GM18858 (cell line): ENCODE data around the gene SHC3.
"Not testable (repeated sequence)": the region's sequence is repeated elsewhere in the genome, so short reads cannot be mapped to it uniquely, and the experiment has no call there.

Experiments
- ATAC-seq: cut with Tn5 transposase; IDR thresholded peaks from one replicate; pipeline ENCODE4 v1.9.1; 2021; ENCODE audit not compliant: unreplicated experiment

Gene SHC3

GRCh38 chr9:89177944-89178829 is at the start of gene SHC3:
SHC3 (minus strand) TSS chr9:89178818; CDS start chr9:89178460, 358 bp downstream.
- no peak for ATAC-seq

GRCh38 chr9:89225991-89226471 is 47.4 kb upstream of the SHC3 start:
- no peak for ATAC-seq

DNA sequence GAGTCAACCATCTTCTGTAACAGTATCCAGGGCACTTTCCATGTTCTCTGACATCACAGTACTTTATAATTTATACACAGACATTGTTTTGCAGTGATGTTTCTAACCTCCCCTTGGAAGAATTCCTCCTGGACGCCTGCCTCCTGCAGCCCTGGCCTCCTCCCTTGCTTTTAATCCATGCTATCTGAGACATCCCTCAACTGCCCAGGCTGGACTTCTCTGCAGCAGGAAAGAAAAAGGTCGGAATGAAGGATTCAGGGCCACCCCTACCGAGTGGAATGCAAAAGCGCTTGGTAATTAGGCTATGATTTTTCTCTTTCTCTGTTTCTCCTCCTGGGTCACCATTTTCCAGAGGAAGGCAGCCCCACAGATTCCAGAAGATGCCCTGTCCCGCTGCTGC is 47.0 kb upstream of the SHC3 start:
- no peak for ATAC-seq

DNA sequence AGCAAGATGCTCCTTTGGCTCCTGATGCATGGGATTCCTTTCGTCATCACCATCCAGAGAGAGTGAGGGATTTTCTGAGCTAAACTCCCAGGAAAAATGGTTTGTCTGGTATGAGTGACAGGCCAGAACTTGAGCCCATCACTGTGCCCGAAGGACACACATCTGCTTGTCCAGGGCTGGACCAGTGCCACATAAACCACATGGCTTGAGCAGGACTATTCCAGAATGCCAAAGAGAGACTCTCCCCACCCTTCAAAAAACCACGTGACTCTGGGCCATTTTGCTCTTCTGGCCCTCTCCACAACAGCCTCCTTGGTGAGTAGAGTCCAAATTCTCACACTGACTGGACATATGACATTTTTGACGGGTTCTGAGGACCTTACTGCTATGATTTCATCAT is 46.4 kb upstream of the SHC3 start:
- no peak for ATAC-seq

DNA sequence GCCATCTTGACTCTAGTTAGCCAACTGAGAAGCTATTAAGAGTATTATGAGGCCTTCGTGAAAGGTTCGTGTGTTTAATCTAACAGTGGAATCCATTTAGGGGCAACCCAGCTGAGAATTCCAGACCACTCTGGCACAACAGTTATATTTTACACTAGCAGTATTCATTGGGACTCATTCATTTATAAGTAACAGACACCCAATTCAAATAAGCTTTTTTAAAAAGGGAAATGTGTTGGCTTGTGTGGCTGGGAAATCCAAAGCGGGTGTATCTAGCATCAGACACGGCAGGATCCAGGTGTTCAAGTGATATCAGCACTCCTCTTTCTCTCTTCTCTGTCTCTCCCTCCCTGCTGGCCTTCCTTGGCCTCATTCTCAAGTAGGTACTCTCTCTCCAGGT is 46.0 kb upstream of the SHC3 start:
- no peak for ATAC-seq

- ATAC-seq: no peak
Measured at GRCh38 chr9:89223396-89223977, 44.9 kb upstream of the SHC3 start.

GRCh38 chr9:89219637-89220036 is 41.0 kb upstream of the SHC3 start:
- ATAC-seq: no peak

DNA sequence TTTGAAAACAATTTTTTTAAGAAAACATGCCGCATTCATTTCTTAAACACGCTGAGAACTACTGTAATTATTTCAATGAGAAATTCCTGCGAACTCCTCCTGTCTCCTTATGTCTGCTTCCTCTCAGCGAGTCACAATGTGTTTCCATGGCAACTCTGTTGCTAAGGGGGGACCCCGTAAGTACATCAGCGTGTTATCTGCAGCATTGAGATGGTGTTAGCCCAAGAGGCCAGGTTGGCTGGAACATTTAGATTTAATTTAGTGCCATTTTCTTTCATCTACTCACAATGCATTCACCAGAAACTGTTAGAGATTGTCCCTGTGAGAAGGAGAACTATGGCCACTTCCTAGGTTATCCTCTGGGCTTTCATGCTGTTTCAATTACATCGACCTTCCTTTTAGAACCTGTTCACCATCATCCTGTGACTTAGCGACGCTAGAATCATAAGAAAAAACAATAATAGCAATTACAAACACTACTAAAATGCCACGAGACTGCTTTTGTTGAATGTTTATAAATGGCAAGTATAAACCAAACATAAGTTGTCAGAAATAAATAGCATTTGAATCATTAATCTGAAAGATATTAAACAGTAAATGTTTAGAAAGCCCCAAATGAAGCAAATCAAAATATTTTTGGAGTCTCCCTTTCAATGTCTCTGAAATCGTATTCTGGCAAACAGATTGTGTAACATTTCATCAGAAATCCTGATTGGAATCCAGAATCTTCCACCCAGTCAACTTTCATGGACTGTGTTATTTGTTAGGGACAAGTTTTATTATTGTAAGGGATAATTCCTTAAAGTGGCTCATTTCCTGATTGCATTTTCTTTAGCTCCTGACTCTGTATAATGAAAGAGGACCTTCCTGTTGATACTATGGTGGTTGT is 39.7 kb upstream of the SHC3 start:
- no peak for ATAC-seq

DNA sequence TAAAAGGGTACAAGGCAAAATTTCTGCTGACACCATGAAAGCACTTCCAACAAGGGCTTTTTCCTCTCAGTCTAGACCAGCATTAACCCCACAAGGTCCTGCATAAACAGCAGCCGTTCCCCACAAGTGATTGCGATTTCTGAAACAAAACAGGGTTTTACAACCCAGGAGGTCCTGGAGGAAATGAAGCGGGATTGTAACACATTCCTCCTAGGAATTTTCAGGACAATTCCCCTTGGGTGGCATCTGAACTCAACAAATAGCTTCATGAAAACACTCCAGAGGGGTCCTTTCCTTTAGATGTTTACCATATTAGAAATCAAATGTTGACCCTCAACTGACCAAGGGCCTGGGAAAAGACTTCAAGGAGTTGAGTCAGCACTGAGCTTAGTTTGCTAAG is 36.7 kb upstream of the SHC3 start:
- ATAC-seq: no peak

- no peak for ATAC-seq
Measured at GRCh38 chr9:89213396-89213880, 34.8 kb upstream of the SHC3 start.

DNA sequence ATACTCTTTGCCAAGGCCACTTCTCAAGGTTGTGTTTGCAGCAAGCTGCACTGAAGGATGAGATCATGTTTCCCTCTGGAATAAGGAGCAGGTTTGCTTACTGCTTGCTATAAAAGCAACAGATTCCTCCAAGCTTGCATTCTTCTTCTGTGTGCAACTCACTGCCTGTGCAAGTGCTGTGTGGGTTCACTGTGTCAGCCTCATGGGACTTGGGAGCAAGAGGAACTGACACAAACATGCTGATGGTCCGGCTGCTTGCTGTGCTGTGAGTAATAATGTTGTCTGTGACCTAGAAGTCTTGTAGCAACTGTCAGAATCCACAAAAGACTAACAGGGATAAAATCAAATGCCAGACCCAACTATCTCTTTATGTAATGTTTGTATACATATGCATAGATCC is 33.6 kb upstream of the SHC3 start:
- ATAC-seq: no peak

DNA sequence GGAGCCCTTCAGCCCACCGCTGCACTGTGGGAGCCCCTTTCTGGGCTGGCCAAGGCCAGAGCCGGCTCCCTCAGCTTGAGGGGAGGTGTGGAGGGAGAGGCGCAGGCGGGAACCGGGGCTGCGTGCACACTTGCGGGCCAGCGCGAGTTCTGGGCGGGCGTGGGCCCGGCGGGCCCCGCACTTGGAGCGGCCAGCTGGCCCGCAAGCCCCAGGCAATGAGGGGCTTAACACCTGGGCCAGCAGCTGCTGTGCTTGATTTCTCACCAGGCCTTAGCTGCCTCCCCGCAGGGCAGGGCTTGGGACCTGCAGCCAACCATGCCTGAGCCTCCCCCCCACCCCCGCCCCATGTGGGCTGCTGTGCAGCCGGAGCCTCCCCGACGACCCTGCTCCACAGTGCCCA is 30.7 kb upstream of the SHC3 start:
- ATAC-seq: not testable (repeated sequence)

GRCh38 chr9:89207026-89207425 is 28.4 kb upstream of the SHC3 start:
- ATAC-seq: no peak

DNA sequence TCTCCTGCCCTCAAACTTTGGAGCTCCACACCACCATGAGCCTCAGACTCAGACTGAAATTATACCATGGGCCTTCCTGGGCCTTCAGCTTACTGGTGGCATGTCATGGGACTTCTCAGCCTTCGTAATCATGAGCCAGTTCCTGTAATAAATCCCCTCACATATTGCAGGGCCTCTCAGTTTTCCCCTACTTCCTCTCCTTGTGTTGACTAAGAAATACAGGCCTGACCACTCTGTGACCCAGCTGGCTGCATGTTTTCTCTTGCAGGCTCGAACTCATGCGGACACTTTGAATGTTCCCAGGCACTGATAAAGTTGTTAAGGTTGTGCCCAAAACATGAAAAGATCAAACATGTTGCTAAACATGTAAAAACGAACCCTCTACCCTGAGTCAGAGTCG is 26.2 kb upstream of the SHC3 start:
- ATAC-seq: no peak

- ATAC-seq: no peak
Measured at GRCh38 chr9:89195131-89195797, 16.6 kb upstream of the SHC3 start.

- ATAC-seq: no peak
Measured at GRCh38 chr9:89194421-89195130, 16.0 kb upstream of the SHC3 start.

DNA sequence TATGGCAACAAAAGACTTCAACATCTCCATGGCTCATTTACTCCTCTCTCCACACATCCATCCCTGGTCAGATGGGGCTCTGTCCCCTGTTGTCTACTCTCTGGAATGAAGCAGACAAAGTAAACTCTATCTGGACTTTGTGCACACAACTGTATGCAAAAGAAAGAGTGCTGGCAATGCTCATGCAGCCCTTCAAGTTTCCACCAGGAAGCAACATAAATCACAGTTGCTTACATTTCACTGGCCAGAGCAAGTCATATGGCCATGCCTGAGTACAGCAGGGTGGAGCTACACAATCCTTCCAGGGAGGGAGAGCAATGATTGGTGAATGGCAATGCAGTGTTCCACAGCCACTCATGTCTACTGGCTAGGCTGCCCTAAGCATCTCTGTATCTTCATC is 12.4 kb upstream of the SHC3 start:
- no peak for ATAC-seq

DNA sequence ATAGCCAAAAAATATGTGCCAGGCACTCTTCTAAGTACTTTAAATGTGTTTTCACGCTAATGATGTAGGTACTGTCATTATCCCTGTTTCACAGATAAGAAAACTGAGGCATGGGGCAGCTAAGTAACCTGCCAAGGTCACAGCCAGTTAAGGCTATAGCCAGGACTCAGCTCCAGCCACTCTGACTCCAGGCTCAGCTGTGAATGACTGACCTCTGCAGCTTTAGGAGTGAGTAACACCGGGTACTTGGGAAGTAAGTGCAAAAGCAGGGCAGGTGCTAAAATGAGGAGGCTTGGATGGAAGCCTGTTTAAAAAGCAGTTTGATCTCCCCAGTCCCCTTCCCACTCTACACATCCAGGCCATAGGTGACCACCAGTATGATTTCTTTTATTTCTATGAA is 10.6 kb upstream of the SHC3 start:
- no peak for ATAC-seq

DNA sequence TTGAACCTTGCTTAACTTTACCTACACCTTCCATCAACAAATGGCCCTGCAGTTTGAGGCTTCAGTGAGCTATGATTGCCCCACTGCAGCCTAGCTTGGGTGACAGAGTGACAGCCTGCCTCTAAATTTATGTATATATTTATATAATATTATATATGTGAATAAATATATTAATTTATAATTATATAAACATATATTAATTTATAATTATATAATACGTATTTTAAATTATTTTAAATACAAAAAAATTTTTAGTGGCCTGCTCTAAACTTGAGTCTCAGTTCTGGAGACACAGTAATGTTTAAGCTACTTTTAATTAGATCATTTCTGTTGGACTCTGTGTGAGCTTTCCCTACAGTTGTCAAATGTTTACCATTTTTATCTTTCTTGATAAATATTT is 9.3 kb upstream of the SHC3 start:
- no peak for ATAC-seq

GRCh38 chr9:89187541-89187940 is 8.9 kb upstream of the SHC3 start:
- no peak for ATAC-seq
